OCI-LY1 (cell line): ENCODE data around the gene TBC1D8.

Experiments used
- H2AFZ ChIP-seq: fragments of 200-600 bp; sonication (generic), shearing (Covaris generic); 2 replicates; pipeline ENCODE4 v1.6.0; 2014; ENCODE audit warnings: antibody characterized with exemption, mild to moderate bottlenecking, low read length
- H3F3A ChIP-seq: fragments of 200-600 bp; sonication (generic), shearing (Covaris generic); 2 replicates; pipeline ENCODE4 v1.6.0; 2014; ENCODE audit warnings: mild to moderate bottlenecking, antibody characterized with exemption, low read length, moderate library complexity; ENCODE audit not compliant: insufficient read depth
- H3K27ac ChIP-seq: fragments of 200-600 bp; sonication (generic); 2 replicates; pipeline ENCODE4 v1.5.1; 2014; ENCODE audit warnings: low read length, mixed run types, mild to moderate bottlenecking, low read depth; ENCODE audit not compliant: poor library complexity, severe bottlenecking
- H3K27me3 ChIP-seq: fragments of 200-600 bp; sonication (generic); 2 replicates; pipeline ENCODE4 v1.6.0; 2014; ENCODE audit warnings: antibody characterized with exemption, mild to moderate bottlenecking, low read length, moderate library complexity; ENCODE audit not compliant: insufficient read depth
- H3K36me3 ChIP-seq: fragments of 200-600 bp; sonication (generic); 2 replicates; pipeline ENCODE4 v1.6.1; 2014; ENCODE audit warnings: mild to moderate bottlenecking, antibody characterized with exemption, low read length, moderate library complexity, mixed read lengths; ENCODE audit not compliant: insufficient read depth
- H3K4me1 ChIP-seq: fragments of 200-600 bp; sonication (generic); 2 replicates; pipeline ENCODE4 v1.5.1; 2014; ENCODE audit warnings: mild to moderate bottlenecking, low read length, moderate library complexity; ENCODE audit not compliant: insufficient read depth, severe bottlenecking
- H3K4me2 ChIP-seq: fragments of 200-600 bp; sonication (generic), shearing (Covaris generic); 2 replicates; pipeline ENCODE4 v1.6.1; 2014; ENCODE audit warnings: low read length
- H3K4me3 ChIP-seq: fragments of 200-600 bp; sonication (generic); 2 replicates; pipeline ENCODE4 v1.5.1; 2014; ENCODE audit warnings: low read length, low read depth, mild to moderate bottlenecking, mixed read lengths; ENCODE audit not compliant: poor library complexity, severe bottlenecking
- H3K79me2 ChIP-seq: fragments of 200-600 bp; shearing (Covaris generic); 2 replicates; pipeline ENCODE4 v1.6.1; 2016; ENCODE audit warnings: mixed run types, low read length, mixed read lengths; ENCODE audit not compliant: insufficient read depth
- H3K9ac ChIP-seq: fragments of 200-600 bp; sonication (generic), shearing (Covaris generic); 2 replicates; pipeline ENCODE4 v1.6.1; 2014; ENCODE audit warnings: mild to moderate bottlenecking, low read length, mixed read lengths
- H3K9me2 ChIP-seq: fragments of 200-600 bp; sonication (generic), shearing (Covaris generic); 2 replicates; pipeline ENCODE4 v1.6.1; 2014; ENCODE audit warnings: low read depth, mild to moderate bottlenecking, low read length, mixed read lengths
- H3K9me3 ChIP-seq: fragments of 200-600 bp; shearing (Covaris generic); 2 replicates; pipeline ENCODE4 v1.6.1; 2014; ENCODE audit warnings: low read length, mixed read lengths
- H4K20me1 ChIP-seq: fragments of 200-600 bp; sonication (generic), shearing (Covaris generic); 2 replicates; pipeline ENCODE4 v1.6.0; 2016; ENCODE audit warnings: mild to moderate bottlenecking, low read length; ENCODE audit not compliant: insufficient read depth
- EZH2 ChIP-seq: fragments of 200-600 bp; sonication (generic), shearing (Covaris generic); IDR thresholded peaks from 2 replicates; pipeline ENCODE4 v1.8.0; 2017; ENCODE audit warnings: borderline replicate concordance, mixed run types, mild to moderate bottlenecking, antibody characterized with exemption, low read length, moderate library complexity, mixed read lengths
- TF ChIP-seq, protein P1 (sequence below): fragments of 200-600 bp; sonication (generic), shearing (Covaris generic); IDR thresholded peaks from 2 replicates; pipeline ENCODE4 v1.5.1; 2017; ENCODE audit warnings: mild to moderate bottlenecking, antibody characterized with exemption, low read length, moderate library complexity, mixed read lengths

TBC1D8 gene

DNA sequence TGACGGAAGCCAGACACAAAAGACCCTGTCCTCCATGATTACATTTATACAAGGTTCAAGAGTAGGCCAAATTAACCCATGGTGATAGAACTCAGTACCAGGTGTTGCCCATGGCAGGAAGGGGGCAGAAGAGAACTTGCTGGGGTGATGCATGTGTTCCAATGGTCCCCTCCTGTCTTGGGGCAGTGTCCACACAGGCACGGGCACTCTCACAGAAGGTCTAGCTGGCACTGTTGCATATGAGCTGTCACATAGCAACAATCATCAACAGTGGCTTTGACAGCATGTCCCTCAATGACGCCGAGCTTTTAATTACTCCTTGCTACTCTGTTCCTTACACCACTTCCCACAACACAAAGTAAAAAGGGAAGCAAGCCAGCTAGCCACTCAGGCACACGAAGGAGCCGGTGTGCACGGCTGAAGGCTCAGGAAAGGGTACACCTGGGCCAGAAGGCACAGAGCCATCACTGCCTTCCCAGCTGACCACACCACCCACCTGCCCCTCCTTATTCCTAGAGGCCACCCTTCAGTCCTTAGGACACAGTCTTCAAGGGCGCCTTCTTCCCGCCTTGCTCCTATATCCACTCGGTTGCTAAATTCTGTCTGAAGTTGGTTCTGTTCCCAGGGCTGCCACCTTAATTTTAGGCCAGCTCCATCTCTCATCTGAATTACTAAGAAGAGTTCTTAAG, 120.2 kb downstream of the TBC1D8 start:
- no peaks in the 10 kb centered on the region for H3K79me2 ChIP-seq

DNA sequence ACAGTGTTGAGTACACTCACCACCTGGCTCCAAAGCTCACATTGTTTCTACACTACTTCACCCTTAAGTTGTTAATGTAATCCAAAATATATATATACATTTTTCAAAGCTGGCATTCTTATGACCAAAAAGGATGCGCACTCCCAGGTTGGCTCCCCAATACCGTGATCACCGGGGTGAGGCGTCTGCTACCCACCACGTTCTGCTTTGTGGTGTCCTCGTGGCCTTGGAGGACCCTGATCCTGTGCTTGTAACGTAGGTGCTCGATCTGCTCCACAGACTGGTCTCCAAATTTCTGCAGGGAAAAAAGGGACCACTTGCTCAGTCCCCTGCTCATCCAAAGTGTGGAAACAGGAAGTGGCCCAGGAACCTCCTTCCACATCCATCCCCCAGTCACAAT, 123.3 kb downstream of the TBC1D8 start:
- H3K79me2 ChIP-seq = no peaks in the 10 kb centered on the region
- TF ChIP-seq, protein P1, sequence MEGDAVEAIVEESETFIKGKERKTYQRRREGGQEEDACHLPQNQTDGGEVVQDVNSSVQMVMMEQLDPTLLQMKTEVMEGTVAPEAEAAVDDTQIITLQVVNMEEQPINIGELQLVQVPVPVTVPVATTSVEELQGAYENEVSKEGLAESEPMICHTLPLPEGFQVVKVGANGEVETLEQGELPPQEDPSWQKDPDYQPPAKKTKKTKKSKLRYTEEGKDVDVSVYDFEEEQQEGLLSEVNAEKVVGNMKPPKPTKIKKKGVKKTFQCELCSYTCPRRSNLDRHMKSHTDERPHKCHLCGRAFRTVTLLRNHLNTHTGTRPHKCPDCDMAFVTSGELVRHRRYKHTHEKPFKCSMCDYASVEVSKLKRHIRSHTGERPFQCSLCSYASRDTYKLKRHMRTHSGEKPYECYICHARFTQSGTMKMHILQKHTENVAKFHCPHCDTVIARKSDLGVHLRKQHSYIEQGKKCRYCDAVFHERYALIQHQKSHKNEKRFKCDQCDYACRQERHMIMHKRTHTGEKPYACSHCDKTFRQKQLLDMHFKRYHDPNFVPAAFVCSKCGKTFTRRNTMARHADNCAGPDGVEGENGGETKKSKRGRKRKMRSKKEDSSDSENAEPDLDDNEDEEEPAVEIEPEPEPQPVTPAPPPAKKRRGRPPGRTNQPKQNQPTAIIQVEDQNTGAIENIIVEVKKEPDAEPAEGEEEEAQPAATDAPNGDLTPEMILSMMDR = no peak
- no peak for TF ChIP-seq EZH2
- no peaks in the 10 kb centered on the region for H3K9me3 ChIP-seq

More for the DNA sequence above, 120.2 kb downstream of the TBC1D8 start:
- Histone ChIP-seq H3K9me3 (no peaks in the 10 kb centered on the region), H3K9me2 (no peaks in the 10 kb centered on the region), H3K27ac (no peak overlapping the region), H3K4me1 (no peaks in the 10 kb centered on the region), H3K27me3 (peaks cover 3% of the 10 kb centered on the region; the same call in 1 of the 2 replicates), H2AFZ (no peak overlapping the region), H3K9ac (no peak overlapping the region), H3K36me3 (no peaks in the 10 kb centered on the region), H3K4me3 (no peak overlapping the region), H4K20me1 (no peaks in the 10 kb centered on the region), H3K4me2 (no peak overlapping the region), H3F3A (no peaks in the 10 kb centered on the region)
- no peak for TF ChIP-seq EZH2
- TF ChIP-seq, protein P1 = no peak

DNA sequence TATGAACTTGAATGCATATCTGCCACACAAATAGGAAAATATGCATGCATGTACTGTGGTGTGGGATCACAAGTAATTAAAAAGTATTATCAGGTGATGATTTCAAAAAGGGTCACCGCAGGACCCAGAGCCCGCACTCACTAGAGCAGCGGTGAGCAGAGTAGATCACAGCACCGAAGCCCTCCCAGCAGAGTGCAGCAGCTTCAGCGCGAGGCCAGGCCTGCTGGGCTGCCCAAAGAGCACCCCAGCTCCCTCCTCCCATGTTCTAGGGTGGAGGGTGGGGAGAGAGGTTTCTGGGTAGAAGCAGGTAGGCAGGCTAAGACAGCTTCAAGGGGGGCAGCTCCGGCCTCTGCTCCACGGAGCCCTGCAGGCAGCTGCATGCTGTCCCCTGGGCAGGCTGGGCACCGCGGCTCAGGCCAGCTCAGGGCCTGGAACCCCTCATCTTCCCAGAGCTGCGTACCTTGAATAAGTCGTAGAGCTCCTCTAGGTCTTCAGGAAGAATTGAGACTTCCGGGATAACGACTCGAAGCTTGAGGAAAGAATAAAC, 124.2 kb downstream of the TBC1D8 start:
- H3K27ac ChIP-seq = no peak overlapping the region
- TF ChIP-seq EZH2 = no peak
- TF ChIP-seq, protein P1 = no peak
- no peaks in the 10 kb centered on the region for H3K9me2 ChIP-seq
- no peak overlapping the region for H2AFZ ChIP-seq
- no peaks in the 10 kb centered on the region for H4K20me1 ChIP-seq
- H3K4me3 ChIP-seq = no peak overlapping the region
- H3K4me1 ChIP-seq = no peaks in the 10 kb centered on the region
- no peak overlapping the region for H3K4me2 ChIP-seq
- no peaks in the 10 kb centered on the region for H3F3A ChIP-seq
- no peaks in the 10 kb centered on the region for H3K36me3 ChIP-seq
- no peaks in the 10 kb centered on the region; the same call in 1 of the 2 replicates for H3K27me3 ChIP-seq
- H3K9ac ChIP-seq = no peak overlapping the region
- H3K79me2 ChIP-seq = no peaks in the 10 kb centered on the region
- no peaks in the 10 kb centered on the region for H3K9me3 ChIP-seq

More for the DNA sequence above, 123.3 kb downstream of the TBC1D8 start:
- Histone ChIP-seq H3K4me3 (no peak overlapping the region), H3F3A (no peaks in the 10 kb centered on the region), H3K27ac (no peak overlapping the region), H2AFZ (no peak overlapping the region), H3K27me3 (no peaks in the 10 kb centered on the region; the same call in 1 of the 2 replicates), H3K9me2 (no peaks in the 10 kb centered on the region), H3K4me2 (no peak overlapping the region), H4K20me1 (no peaks in the 10 kb centered on the region), H3K9ac (no peak overlapping the region), H3K36me3 (no peaks in the 10 kb centered on the region), H3K4me1 (no peaks in the 10 kb centered on the region)
